ENCODE results near the gene THAP12.
"Not testable (repeated sequence)": the region's sequence is repeated elsewhere in the genome, so short reads cannot be mapped to it uniquely, and the experiment has no call there.

Gene THAP12

GRCh38 chr11:76323804-76324203 lies 57.1 kb downstream of the THAP12 start:
- DNase-seq, result no peak

DNA sequence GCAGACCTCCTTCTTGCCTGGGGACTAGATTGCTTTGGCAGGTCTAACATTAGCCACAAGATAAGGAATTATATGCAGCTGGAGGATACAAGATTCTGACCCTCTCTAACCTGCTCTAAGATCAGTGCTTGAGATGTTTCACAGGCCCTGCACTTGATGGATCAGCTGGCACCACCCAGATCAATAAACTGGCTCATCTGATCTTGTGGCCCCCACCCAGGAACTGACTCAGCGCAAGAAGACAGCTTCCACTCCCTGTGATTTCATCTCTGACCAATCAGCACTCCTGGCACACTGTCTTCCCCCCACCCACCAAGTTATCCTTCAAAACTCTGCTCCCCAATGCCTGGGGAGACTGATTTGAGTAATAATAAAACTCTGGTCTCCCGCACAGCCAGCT lies 57.6 kb downstream of the THAP12 start:
- DNase-seq, result not testable (repeated sequence)

DNA sequence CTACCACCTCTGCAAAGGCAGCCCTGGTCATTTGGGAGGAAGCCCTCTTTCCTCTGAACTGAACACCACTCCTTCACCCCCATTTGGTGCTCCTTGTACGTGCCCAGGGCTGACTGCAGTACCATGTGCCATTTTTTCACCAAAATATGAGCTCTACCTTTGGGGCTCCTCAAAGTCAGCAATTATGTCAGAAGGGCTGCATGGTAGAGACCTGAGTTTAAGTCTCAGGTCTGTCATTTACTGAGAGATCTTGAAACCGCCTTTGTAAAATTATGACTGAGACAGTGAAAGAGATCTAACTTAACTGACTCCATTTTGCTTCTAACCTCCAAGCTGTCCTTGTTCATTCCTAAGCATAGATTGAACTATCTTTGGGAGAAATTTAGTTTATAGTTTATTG lies 58.0 kb downstream of the THAP12 start:
- no peak for DNase-seq

GRCh38 chr11:76322540-76322939 lies 58.4 kb downstream of the THAP12 start:
- no peak for DNase-seq

- no peak for DNase-seq
Measured at GRCh38 chr11:76321820-76322524, 59.0 kb downstream of the THAP12 start.

DNA sequence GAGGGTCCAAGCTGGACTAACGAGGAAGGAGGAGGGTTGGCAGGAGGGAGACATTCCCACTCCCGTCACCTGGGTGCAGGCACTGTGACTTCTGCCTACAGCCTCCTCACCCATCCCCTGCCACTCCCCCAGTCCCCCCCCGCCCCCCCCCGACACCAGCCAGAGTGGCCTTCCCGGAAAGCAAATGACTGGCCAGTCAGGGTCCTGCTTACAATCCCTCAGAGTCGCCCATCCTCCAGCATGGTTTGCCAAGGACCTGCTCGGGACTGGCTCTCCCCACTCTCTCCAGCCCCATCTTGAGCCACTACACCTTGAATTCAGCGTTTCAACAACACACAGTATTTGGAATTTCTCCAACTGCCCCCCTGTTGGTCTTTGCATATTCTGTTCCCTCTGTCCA lies 59.6 kb downstream of the THAP12 start:
- no peak for DNase-seq

- no peak for DNase-seq
Measured at GRCh38 chr11:76320929-76321328, 60.0 kb downstream of the THAP12 start.

DNA sequence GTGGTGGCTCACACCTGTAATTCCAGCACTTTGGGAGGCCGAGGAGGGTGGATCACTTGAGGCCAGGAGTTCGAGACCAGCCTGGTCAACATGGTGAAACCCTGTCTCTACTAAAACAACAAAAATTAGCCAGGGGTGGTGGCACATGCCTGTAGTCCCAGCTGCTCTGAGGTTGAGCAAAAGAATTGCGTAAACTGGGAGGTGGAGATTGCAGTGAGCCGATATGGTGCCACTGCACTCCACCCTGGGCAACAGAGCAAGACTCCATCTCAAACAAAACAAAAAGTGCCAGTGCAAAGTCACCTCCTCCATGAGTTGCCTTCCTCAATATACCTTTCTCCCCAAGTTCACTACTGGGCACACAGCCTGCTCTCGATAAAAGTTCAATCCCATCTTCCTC lies 61.1 kb downstream of the THAP12 start:
- not testable (repeated sequence) for DNase-seq

- DNase-seq, result peak; percentile 36
Measured at GRCh38 chr11:76318744-76319384, 62.1 kb downstream of the THAP12 start.

- DNase-seq, result no peak
Measured at GRCh38 chr11:76317296-76317695, 63.6 kb downstream of the THAP12 start.

GRCh38 chr11:76316726-76317125 lies 64.2 kb downstream of the THAP12 start:
- DNase-seq, result no peak

- DNase-seq, result no peak
Measured at GRCh38 chr11:76315182-76315853, 65.6 kb downstream of the THAP12 start.

- DNase-seq, result peak; percentile 30
Measured at GRCh38 chr11:76314741-76315090, 66.2 kb downstream of the THAP12 start.

DNA sequence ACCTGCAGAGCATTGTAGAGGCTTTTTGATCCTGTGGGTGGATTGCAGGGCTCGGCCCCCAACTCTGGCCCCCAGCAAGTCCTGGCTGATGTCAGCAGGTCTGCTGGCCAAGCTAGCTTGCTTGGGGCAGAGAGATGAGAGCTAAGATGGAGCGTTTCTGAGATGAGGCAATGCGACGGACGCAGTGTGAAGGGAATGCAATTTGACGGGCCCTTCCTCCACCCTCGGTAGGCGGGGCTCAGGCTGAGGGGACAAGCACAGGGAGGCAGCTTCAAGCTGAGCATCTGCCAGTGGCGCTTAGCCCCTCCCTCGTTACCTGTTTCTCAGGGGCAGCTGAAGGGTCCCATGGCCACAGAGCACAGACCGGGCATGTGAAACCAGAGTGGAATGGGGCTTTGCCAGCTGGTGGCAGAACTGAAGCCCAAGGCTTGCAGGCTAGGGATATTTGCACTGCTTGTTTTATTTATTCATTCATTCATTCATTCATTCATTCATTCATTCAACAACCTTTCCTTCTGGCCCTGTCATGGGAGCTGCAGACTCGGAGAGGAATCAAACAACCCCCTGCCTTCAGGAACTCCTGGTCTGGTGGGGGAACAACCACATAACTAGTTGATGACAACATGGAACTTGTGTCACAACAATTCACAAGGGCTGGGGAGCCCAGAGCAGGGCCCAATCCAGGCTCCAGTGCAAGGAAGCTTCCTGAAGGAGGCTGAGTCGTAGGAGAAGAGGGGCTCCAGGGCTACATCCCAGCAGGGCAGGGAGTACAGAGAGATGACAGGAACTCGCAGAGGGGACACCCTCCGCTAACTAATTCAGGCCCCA lies 66.8 kb downstream of the THAP12 start:
- no peak for DNase-seq

- DNase-seq, result no peak
Measured at GRCh38 chr11:76313271-76313670, 67.7 kb downstream of the THAP12 start.

- peak; percentile 95 for DNase-seq
Measured at GRCh38 chr11:76310832-76311595, 69.9 kb downstream of the THAP12 start.

- DNase-seq, result no peak
Measured at GRCh38 chr11:76307978-76308747, 72.8 kb downstream of the THAP12 start.

DNA sequence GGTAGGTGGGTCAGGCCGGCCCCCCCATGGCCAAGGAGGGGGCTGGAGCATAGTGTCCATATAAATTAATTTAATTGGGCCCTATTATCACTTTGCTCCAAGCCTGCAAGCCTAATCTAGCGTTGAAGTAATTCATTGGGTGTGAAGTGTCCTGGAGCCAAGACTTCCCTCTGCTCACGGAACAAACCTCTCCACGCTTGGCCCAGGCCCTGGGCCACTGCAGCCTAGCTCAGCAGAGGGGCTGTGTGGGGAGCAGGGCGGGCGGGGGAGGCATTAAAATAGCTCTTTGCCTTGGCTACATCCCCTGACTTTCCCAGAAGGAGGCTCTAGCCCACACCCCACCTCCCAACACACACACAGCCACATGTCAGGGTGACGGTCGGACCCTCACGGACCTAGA lies 73.5 kb downstream of the THAP12 start:
- DNase-seq, result no peak

GRCh38 chr11:76303399-76303798 lies 77.5 kb downstream of the THAP12 start:
- DNase-seq, result no peak

DNA sequence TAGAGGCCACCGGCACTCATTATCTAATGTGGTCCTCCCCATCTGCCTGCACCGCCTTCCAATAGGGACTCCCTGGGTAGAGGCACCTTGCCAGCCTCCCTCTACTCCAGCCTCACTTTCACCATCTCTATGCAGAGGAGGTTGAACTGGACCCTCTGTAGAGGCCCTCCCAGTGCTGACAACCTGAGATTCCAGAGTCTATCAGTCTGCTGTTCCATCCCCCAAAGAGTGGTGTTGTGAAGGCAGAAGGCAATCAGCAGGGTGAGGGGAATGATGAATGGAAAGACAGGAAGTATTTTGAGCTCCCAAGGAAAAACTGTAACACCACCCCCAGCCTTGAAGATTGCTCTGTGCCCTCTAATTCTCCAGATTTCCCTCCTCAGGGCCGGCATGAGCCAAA lies 77.9 kb downstream of the THAP12 start:
- no peak for DNase-seq

All from DMS79 (cell line).